Muscle of leg (tissue), 11 donors: ENCODE results near the gene LILRB2. TPM values are rescaled to one million over a fixed set of nuclear protein-coding genes. Genes with fewer than 3 reads are reported as not detected.
A peak's percentile ranks its signal among the peaks of the same experiment; 100 is the strongest.

ENCODE experiments used
- DNase-seq: peaks from one replicate; pipeline ENCODE4 v3.0.0; 2013
- H3K27ac ChIP-seq: one replicate; pipeline ENCODE4 v1.5.1; 2013; ENCODE audit warnings: mild to moderate bottlenecking, low read length, control low read depth
- H3K27me3 ChIP-seq: one replicate; pipeline ENCODE4 v1.6.1; 2013; ENCODE audit warnings: low read length; ENCODE audit not compliant: control insufficient read depth, insufficient read depth
- H3K36me3 ChIP-seq: one replicate; pipeline ENCODE4 v1.6.1; 2013; ENCODE audit warnings: low read length; ENCODE audit not compliant: control insufficient read depth, insufficient read depth
- H3K4me1 ChIP-seq: one replicate; pipeline ENCODE4 v1.6.1; 2013; ENCODE audit warnings: low read length; ENCODE audit not compliant: control insufficient read depth, insufficient read depth
- H3K4me3 ChIP-seq: one replicate; pipeline ENCODE4 v1.5.1; 2013; ENCODE audit warnings: low read length, control low read depth
- H3K9me3 ChIP-seq: replicated peaks from 2 replicates; pipeline ENCODE4 v1.6.1; 2013; ENCODE audit warnings: low read depth, low read length; ENCODE audit not compliant: control insufficient read depth
- WGBS: methylation state at CpG from one replicate; pipeline ENCODE4 v1.1.5; 2013; ENCODE audit warnings: missing lambda C conversion rate; ENCODE audit not compliant: insufficient coverage; 5-methylcytosine and 5-hydroxymethylcytosine counted together
- polyA plus RNA-seq, 8 donors: library from polyadenylated mRNA; unstranded; fragments of 120-200 nt; gene quantifications; one replicate each; pipeline versions ENCODE4 v1.2.1 to v1.2.3, GENCODE V29; 2013; ENCODE audit warnings: inconsistent platforms in 1 of 8, low replicate concordance in 1 of 8; ENCODE audit not compliant: insufficient read length in 8 of 8, insufficient read depth in 1 of 8
- total RNA-seq: library from RNA; stranded (reverse); fragments of 120-200 nt; gene quantifications from one replicate; pipeline ENCODE4 v1.2.4, GENCODE V29; 2013

Gene LILRB2
- total and polyA plus RNA-seq, 9 donors, result 0.53 to 2.9 (median 2.1) TPM

DNA sequence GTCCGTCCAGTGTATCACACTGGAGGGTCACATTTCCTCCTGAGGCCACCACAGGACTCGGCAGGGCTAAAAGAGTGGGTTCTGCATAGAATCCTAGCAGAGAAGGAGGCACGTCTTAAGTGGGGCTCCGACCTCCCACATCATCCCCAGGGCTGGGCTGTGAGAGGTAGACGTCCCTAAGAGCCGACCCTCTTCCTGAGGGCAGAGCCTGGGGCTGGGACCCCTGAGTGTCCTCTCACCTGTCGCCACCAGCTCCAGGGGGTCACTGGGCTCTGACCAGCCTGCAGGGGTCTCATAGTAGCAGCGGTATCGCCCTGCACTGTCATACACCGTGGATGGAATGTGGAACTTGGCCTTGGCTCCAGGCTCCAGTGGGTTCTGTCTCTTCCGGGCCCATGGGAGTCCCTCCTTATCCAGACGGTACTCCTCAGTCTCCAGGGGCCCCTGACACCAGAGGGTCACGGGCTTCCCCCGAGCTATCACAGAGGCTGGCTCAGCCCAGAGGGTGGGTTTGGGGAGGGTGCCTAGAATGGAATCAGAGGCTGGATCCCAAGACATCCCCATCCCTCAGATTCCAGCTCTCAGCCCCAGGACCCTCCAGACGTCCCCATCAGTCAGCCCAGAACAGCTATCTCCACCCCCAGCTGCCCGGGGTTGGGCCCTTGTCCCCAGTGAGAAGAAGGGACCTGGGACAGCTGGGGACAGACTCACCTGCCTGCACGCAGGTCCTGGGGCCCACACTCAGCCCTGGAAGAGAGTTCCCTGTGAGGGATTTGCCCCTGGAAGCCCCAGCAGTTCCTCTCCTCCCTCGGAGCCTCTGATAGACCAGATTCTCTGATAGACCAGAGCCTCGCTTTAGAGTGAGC, 24.4 kb downstream of the LILRB2 start:
- 70% methylated on average over 9 of the region's 19 CpGs for WGBS

DNA sequence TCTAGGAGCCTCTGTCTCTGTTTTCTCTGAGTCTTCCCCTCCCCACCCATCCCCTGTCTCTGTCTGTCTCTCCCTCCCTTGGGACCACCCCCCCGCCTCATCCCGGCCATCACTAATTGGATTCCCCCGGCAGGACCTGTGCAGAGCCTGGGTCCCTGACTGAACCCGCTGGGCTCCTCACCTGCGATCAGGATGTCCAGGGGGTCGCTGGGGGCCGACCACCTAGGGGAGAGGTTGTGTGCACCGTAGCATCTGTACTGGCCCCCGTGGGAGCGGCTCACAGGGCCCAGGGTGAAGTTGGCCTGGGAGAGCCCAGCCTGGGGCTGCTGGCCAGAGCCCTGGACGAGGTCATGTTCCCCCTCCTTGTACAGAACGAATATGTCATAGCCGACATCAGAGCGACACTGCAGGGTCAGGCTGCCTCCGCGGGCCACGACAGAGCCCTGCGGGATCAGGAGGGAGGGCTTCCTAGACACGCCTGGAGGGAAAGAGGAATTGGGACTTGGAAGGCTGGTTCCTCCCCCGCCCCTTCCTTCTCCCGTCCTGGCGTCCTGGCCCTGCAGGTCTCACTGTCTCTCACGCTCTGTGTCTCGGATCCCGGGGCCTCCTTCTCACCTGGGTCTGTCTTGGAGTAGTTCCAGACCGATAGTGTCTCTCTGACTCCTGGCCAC, 25.7 kb downstream of the LILRB2 start:
- H3K4me1 ChIP-seq, result no peaks in the 10 kb centered on the region
- DNase-seq, result no peak
- WGBS, result 68% methylated on average over 14 of the region's 26 CpGs
- no peaks in the 10 kb centered on the region for H3K36me3 ChIP-seq
- no peaks in the 10 kb centered on the region for H3K27me3 ChIP-seq
- no peak overlapping the region for H3K4me3 ChIP-seq
- no peak overlapping the region for H3K27ac ChIP-seq
- no peaks in the 10 kb centered on the region for H3K9me3 ChIP-seq

More for the DNA sequence above, 24.4 kb downstream of the LILRB2 start:
- Histone ChIP-seq H3K36me3 (no peaks in the 10 kb centered on the region), H3K4me1 (no peaks in the 10 kb centered on the region), H3K4me3 (peak overlapping the region; percentile 12), H3K27me3 (no peaks in the 10 kb centered on the region), H3K9me3 (no peaks in the 10 kb centered on the region), H3K27ac (no peak overlapping the region)
- no peak for DNase-seq

DNA sequence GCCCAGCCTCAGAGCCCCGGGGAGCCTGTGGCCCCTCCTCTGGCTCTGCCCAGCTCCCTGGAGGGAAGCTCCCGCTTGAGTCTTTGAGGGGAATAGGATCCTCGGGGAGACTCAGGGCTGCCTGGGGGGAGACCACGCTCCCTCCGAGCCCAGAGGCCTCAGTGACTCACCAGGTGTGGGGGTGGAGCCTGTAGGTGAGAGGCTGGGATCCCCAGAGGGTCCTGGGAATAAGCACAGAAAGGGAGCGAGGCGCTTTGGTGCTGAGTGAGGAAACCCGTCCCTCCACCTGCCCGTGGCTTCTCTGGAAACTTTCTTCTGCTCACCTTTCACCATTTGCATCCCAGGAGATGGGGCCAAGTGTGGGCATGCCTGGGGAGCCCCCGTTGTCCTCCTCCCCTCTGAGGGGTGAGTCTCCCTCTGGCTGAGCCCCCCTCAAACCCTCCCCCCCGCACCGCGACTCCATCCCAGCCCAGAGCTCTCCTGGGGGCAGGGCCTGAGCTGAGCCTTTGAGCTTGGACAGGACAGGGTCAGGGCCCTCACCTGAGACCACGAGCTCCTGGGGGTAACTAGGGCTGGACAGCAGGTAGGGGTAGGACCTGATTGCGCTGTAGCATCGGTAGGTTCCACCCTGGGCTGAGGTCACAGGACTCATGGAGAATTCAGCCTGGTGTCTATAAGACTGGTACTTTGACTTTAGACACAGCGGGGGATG, 26.6 kb downstream of the LILRB2 start:
- 40% methylated on average over 9 of the region's 17 CpGs for WGBS
- Histone ChIP-seq H3K36me3 (no peaks in the 10 kb centered on the region), H3K4me3 (no peak overlapping the region), H3K27ac (no peak overlapping the region), H3K9me3 (no peaks in the 10 kb centered on the region), H3K27me3 (no peaks in the 10 kb centered on the region), H3K4me1 (no peaks in the 10 kb centered on the region)
- DNase-seq, result no peak

DNA sequence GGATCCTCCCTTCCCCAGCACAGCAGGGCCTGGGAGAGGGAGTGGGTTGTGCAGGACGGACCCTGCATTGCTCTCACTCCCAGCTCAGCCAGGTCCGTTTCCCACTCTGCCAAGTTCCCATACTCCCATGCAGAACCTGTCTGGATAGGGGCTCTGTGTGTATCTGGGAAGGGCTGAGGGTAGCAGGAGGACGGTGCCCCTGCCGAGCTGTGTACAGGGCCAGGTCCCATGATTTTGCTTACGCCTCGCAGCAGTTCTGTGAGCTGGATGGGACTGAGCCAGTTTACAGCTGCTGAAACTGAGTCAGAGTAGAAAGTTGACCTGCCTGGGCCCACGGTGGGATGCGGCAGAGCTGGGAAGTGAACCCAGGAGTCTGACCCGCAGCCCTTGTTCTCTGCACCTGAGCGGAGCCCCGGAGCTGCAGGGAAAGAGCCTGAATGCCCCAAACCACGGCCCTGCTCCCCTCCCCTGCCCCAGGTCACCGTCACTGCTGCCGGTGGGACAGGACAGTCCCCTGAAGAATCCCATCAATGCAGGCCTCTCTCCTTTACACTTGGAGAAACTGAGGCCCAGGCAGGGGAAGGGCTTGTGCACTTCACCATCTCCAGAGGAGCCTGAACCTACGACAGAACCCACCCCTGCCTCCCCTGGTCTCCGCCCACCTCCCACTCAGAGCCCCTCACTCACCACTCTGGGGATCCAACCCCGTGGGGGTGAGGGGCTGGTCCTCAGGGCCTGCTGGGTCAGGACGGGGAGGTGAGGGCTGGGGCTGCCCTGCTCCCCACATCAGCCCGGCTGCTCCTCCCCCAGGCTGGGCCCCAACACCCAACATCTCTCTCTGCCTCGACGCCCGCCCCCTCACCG, 27.3 kb downstream of the LILRB2 start:
- H3K4me3 ChIP-seq, result no peak overlapping the region
- H3K27ac ChIP-seq, result no peak overlapping the region
- H3K4me1 ChIP-seq, result no peaks in the 10 kb centered on the region
- no peaks in the 10 kb centered on the region for H3K36me3 ChIP-seq
- no peaks in the 10 kb centered on the region for H3K9me3 ChIP-seq
- no peaks in the 10 kb centered on the region for H3K27me3 ChIP-seq
- no peak for DNase-seq
- WGBS, result 59% methylated on average over 16 of the region's 23 CpGs

DNA sequence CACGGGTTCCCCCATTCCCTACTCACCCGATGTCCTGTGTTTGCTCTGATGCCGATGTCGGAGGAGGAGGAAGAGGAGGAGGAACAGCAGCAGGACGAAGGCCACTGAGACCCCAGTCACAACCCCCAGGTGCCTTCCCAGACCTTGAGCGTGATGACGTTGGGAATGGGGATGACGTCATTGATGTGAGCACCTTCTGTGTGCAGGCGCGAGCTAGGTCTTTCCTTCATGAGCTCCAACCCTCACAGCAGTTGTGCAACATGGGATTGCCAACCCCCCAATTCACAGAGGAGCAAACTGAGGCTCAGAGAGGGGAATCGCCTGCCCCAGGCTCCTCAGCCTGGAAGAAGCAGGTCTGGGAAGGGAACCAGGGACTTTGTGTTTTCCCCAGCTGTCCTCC, 28.1 kb downstream of the LILRB2 start:
- WGBS, result 65% methylated on average over 4 of the region's 11 CpGs
- Histone ChIP-seq H3K36me3 (no peaks in the 10 kb centered on the region), H3K4me1 (no peaks in the 10 kb centered on the region), H3K27ac (no peak overlapping the region), H3K27me3 (no peaks in the 10 kb centered on the region), H3K4me3 (no peak overlapping the region), H3K9me3 (no peaks in the 10 kb centered on the region)
- DNase-seq, result no peak

DNA sequence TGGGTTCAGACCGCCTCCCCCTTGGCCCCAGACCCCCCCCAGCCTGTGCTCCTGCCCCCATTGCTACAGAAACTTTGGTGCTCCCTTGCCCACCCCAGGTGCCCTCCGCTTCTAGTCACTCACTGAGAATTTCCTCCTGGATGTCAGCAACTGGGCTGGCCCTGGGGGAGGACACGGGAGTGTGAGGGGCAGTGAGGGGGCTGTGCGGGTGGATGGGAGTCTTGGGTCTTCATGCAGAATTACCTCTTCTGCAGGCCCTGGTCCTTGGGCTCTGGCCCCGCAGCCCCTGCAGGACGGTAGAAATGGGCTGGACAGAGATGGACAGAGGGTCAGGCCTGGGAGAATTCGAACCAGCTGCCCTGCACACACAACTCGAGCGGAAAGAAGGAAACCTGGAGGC, 28.7 kb downstream of the LILRB2 start:
- no peak for DNase-seq
- H3K27me3 ChIP-seq, result no peaks in the 10 kb centered on the region
- peaks cover 4% of the 10 kb centered on the region for H3K4me1 ChIP-seq
- no peak overlapping the region for H3K27ac ChIP-seq
- H3K36me3 ChIP-seq, result no peaks in the 10 kb centered on the region
- no peak overlapping the region for H3K4me3 ChIP-seq
- WGBS, result 60% methylated on average over 9 of the region's 9 CpGs
- H3K9me3 ChIP-seq, result no peaks in the 10 kb centered on the region

DNA sequence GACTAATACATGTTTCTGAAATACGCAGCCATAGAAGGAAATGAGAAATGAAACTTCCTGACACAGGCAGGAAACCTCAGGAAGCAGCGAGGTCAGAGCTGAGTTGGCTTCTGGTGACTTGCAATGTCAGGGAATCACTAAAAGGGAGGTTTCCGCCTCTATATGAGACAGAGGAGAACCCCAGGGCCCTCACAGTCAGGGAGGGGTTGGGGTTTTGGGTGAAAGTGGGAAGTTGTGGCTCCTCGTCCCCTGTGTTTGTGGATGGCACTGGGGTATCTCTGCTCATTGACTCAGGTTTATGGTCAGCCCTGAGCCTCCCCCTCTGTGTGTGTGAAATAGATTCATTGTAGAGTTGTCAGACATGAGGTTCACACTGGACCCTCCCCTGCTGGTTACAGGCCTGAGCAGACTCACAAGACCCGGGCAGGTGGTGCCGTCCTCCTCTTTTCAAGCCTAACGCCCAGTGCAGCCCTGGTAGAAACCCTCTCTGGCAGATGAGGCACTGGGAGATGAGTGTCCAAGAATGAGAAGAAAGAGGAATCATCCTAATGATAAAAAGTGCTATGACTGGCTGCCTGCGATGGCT, 32.8 kb downstream of the LILRB2 start:
- Histone ChIP-seq H3K9me3 (no peaks in the 10 kb centered on the region), H3K27me3 (no peaks in the 10 kb centered on the region), H3K27ac (peak overlapping the region; percentile 37), H3K36me3 (no peaks in the 10 kb centered on the region), H3K4me3 (no peak overlapping the region), H3K4me1 (peaks cover 4% of the 10 kb centered on the region)
- 57% methylated on average over 6 of the region's 8 CpGs for WGBS
- peak; percentile 82 for DNase-seq

DNA sequence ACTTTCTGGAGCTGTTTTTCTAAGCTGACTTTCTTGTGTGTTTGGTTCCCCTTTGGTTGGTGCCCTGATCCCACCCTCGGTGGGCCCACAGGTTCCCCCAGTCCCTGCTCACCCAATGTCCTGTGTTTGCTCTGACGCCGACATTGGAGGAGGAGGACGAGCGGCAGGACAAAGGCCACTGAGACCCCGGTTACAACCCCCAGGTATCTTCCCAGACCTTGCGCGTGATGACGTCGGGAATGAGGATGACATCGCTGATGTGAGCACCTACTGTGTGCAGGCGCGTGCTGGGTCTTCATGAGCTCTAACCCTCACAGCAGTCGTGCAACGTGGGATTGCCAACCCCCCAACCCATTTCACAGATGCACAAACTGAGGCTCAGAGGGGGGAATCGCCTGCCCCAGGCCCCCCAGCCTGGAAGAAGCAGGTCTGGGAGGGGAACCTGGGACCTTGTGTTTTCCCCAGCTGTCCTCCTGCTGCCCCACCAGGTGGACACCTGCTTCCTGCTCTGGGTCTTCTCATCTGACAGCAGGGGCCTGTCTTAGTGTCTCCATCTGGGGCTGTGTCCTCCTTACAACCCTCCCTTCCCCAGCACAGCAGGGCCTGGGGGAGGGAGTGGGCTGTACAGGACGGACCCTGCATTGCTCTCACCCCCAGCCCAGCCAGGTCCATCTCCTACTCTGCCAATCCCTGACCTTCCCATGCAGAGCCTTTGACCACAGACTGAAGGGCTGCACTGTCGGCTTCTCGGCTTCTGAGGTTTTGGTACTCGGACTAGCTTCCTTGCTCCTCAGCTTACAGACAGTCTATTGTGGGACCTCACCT, 33.6 kb downstream of the LILRB2 start:
- no peak overlapping the region for H3K4me3 ChIP-seq
- H3K9me3 ChIP-seq, result no peaks in the 10 kb centered on the region
- WGBS, result 89% methylated on average over 17 of the region's 20 CpGs
- peaks cover 4% of the 10 kb centered on the region for H3K4me1 ChIP-seq
- H3K27ac ChIP-seq, result peak overlapping the region; percentile 52
- no peaks in the 10 kb centered on the region for H3K27me3 ChIP-seq
- H3K36me3 ChIP-seq, result no peaks in the 10 kb centered on the region
- DNase-seq, result no peak

DNA sequence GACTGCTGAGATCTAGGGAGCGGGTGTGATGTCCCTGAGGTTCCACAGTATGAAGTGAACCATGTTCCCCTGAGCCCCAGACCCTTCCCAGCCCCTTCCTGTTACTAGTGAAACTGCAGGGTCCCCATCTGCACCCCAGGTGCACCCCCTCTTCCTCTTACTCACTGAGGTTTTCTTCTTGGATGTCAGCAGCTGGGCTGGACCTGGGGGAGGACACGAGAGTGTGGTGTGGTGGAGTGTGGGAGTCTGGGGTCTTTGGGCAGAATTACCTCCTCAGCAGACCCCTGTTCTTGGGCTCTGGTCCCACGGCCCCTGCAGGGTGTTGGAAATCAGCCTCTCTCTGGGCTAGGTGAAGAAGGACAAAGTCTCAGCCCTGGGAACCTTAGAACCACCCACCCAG, 35.0 kb downstream of the LILRB2 start:
- WGBS, result no CpG with 5 or more reads among the region's 3 CpGs
- no peaks in the 10 kb centered on the region for H3K36me3 ChIP-seq
- DNase-seq, result no peak
- no peak overlapping the region for H3K4me3 ChIP-seq
- no peaks in the 10 kb centered on the region for H3K27me3 ChIP-seq
- peaks cover 4% of the 10 kb centered on the region for H3K4me1 ChIP-seq
- H3K9me3 ChIP-seq, result no peaks in the 10 kb centered on the region
- no peak overlapping the region for H3K27ac ChIP-seq
